ENCODE data around the gene SALL1. TPM values are rescaled to one million over a fixed set of nuclear protein-coding genes. Genes with fewer than 3 reads are reported as not detected.

The SALL1 gene
- polyA plus RNA-seq, 1 of the 3 experiments (the other 2 are of a cell fraction): 0.02 TPM

- H3F3A ChIP-seq (replicated peaks; ENCODE audit: insufficient read depth): no peaks in the 10 kb centered on the region
- no peak overlapping the region for H3K4me2 ChIP-seq
- no peaks in the 10 kb centered on the region for H3K9me3 ChIP-seq
- no peak overlapping the region for H3K9ac ChIP-seq
- POLR2A ChIA-PET: no interaction called here
- CTCF ChIA-PET: no interaction called here
- no peaks in the 10 kb centered on the region for H3K79me2 ChIP-seq (ENCODE audit: insufficient read depth)
- no peaks in the 10 kb centered on the region for H3K4me1 ChIP-seq (ENCODE audit: control insufficient read depth in 1 of 2, insufficient read depth in 2 of 2, low read depth in 1 of 2, low read length in 1 of 2)
- WGBS (ENCODE audit: low lambda C conversion rate): 21% methylated on average over 50 of the region's 50 CpGs
- no peak for TF ChIP-seq EP300 (IDR thresholded peaks at IDR 0.05; ENCODE audit: borderline replicate concordance in 1 of 2, low read depth in 1 of 2, low read length in 1 of 2)
- no peak for TF ChIP-seq JUND (IDR thresholded peaks at IDR 0.05)
- no peaks in the 10 kb centered on the region for H3K9me2 ChIP-seq
- no peaks in the 10 kb centered on the region for H3K36me3 ChIP-seq (replicated peaks in 1 of 2; ENCODE audit: control insufficient read depth in 1 of 2, insufficient read depth in 2 of 2, low read length in 1 of 2)
- no peak for DNase-seq
- no peaks in the 10 kb centered on the region for H3K27me3 ChIP-seq (ENCODE audit: insufficient read depth)
- no peak overlapping the region for H3K27ac ChIP-seq (ENCODE audit: low read depth in 2 of 2, low read length in 1 of 2)
- H4K20me1 ChIP-seq (ENCODE audit: insufficient read depth): no peaks in the 10 kb centered on the region
- H3K4me3 ChIP-seq (ENCODE audit: low read depth in 2 of 2, low read length in 1 of 2): no peak overlapping the region
- H2AFZ ChIP-seq (ENCODE audit: low read depth): no peak overlapping the region
These were observed 37.6 kb downstream of the SALL1 start for GRCh38 chr16:51113236-51114125.

DNA sequence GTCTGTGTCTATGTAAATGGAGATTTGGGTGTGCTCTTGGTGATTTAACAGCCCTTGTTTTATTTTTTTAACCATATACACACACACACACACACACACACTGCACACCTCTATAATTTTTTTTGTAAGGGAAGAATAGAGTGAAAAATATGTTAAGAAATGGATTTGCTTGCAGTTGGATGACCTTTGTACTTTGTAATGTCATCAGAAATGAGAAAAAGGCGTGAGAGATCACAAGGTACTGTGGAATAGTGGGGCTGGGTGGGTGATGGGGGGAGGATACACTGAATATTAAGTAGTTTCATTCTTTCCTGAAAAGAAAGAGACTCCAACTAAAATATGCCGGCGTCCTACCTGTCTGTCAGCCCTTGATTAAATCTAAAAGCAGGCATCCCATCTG lies 38.7 kb downstream of the SALL1 start:
- Histone ChIP-seq H3K27me3 (ENCODE audit: insufficient read depth) (no peaks in the 10 kb centered on the region), H3K4me3 (ENCODE audit: low read depth in 2 of 2, low read length in 1 of 2) (no peak overlapping the region), H3K4me2 (no peak overlapping the region), H3K4me1 (ENCODE audit: control insufficient read depth in 1 of 2, insufficient read depth in 2 of 2, low read depth in 1 of 2, low read length in 1 of 2) (no peaks in the 10 kb centered on the region), H3K9me3 (no peaks in the 10 kb centered on the region), H3K9me2 (no peaks in the 10 kb centered on the region), H2AFZ (ENCODE audit: low read depth) (no peak overlapping the region), H3K27ac (ENCODE audit: low read depth in 2 of 2, low read length in 1 of 2) (no peak overlapping the region), H4K20me1 (ENCODE audit: insufficient read depth) (no peaks in the 10 kb centered on the region), H3K79me2 (ENCODE audit: insufficient read depth) (no peaks in the 10 kb centered on the region), H3K36me3 (replicated peaks in 1 of 2; ENCODE audit: control insufficient read depth in 1 of 2, insufficient read depth in 2 of 2, low read length in 1 of 2) (no peaks in the 10 kb centered on the region), H3K9ac (no peak overlapping the region), H3F3A (replicated peaks; ENCODE audit: insufficient read depth) (no peaks in the 10 kb centered on the region)
- POLR2A ChIA-PET: no interaction called here
- TF ChIP-seq RCOR1 (IDR thresholded peaks at IDR 0.05; ENCODE audit: low read length) (no peak), FOSL2 (IDR thresholded peaks at IDR 0.05; ENCODE audit: borderline replicate concordance, low read depth) (no peak), CHD2 (IDR thresholded peaks at IDR 0.05; ENCODE audit: low read length, partially characterized antibody) (no peak), RFX5 (IDR thresholded peaks at IDR 0.05; ENCODE audit: low read length) (no peak), TAF1 (IDR thresholded peaks at IDR 0.05; ENCODE audit: borderline replicate concordance, low read depth, low read length) (no peak), RXRA (IDR thresholded peaks at IDR 0.05; ENCODE audit: borderline replicate concordance, low read depth) (no peak), NFIC (IDR thresholded peaks at IDR 0.05; ENCODE audit: borderline replicate concordance) (no peak), CTCF (IDR thresholded peaks at IDR 0.05) (no peak), GABPA (IDR thresholded peaks at IDR 0.05; ENCODE audit: low read depth) (no peak), FOXM1 (IDR thresholded peaks at IDR 0.05; ENCODE audit: low read depth) (no peak), ELF1 (IDR thresholded peaks at IDR 0.05) (no peak), EZH2phosphoT487 (IDR thresholded peaks at IDR 0.05; ENCODE audit: borderline replicate concordance, low read depth) (no peak), USF2 (IDR thresholded peaks at IDR 0.05; ENCODE audit: borderline replicate concordance, low read depth, low read length) (no peak), YY1 (IDR thresholded peaks at IDR 0.05; ENCODE audit: low read depth) (no peak), RAD21 (IDR thresholded peaks at IDR 0.05; ENCODE audit: low read length) (no peak), FOXJ3 (CRISPR knock-in tag; IDR thresholded peaks at IDR 0.05) (no peak)
- TF ChIP-seq, protein P1, sequence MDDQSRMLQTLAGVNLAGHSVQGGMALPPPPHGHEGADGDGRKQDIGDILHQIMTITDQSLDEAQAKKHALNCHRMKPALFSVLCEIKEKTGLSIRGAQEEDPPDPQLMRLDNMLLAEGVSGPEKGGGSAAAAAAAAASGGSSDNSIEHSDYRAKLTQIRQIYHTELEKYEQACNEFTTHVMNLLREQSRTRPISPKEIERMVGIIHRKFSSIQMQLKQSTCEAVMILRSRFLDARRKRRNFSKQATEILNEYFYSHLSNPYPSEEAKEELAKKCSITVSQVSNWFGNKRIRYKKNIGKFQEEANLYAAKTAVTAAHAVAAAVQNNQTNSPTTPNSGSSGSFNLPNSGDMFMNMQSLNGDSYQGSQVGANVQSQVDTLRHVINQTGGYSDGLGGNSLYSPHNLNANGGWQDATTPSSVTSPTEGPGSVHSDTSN (IDR thresholded peaks at IDR 0.05): no peak
- TF ChIP-seq, protein P2, sequence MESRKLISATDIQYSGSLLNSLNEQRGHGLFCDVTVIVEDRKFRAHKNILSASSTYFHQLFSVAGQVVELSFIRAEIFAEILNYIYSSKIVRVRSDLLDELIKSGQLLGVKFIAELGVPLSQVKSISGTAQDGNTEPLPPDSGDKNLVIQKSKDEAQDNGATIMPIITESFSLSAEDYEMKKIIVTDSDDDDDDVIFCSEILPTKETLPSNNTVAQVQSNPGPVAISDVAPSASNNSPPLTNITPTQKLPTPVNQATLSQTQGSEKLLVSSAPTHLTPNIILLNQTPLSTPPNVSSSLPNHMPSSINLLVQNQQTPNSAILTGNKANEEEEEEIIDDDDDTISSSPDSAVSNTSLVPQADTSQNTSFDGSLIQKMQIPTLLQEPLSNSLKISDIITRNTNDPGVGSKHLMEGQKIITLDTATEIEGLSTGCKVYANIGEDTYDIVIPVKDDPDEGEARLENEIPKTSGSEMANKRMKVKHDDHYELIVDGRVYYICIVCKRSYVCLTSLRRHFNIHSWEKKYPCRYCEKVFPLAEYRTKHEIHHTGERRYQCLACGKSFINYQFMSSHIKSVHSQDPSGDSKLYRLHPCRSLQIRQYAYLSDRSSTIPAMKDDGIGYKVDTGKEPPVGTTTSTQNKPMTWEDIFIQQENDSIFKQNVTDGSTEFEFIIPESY (IDR thresholded peaks at IDR 0.05; ENCODE audit: borderline replicate concordance, low read depth): no peak
- CTCF ChIA-PET: no interaction called here
- DNase-seq: no peak
- WGBS (ENCODE audit: low lambda C conversion rate): 13% methylated on average over 3 of the region's 3 CpGs
